Neural progenitor cell (in vitro differentiated cells): ENCODE measurements around the gene TEDDM1.

ENCODE experiments used
- EZH2 ChIP-seq: fragments of 200-600 bp; sonication (generic); IDR thresholded peaks from 2 replicates; pipeline ENCODE4 v1.6.1; 2017; ENCODE audit warnings: antibody characterized with exemption, mild to moderate bottlenecking, moderate library complexity
- TF ChIP-seq, protein P1 (sequence below): fragments of 200-600 bp; sonication (generic); IDR thresholded peaks from 2 replicates; pipeline ENCODE4 v1.5.1; 2017; ENCODE audit warnings: antibody characterized with exemption, mild to moderate bottlenecking

DNA sequence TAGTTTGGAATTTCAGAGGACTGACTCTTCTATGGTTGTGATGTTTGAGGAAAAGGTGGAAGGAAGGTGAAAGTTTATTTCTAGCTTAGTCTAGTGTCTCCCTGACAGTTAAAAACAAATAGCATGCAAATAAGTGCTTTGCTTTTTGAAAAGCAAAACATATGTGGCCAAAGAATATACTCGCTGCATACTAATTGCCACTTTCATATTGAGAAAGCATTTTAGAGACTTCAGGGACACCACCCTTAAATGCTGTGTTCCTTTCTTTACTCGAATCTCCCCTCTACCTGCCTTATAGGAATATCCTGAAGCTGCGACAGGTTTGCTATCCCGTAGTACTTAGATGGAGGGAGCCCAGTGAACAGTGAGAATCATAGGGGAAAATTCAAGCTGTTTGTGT, 32.1 kb downstream of the TEDDM1 start:
- TF ChIP-seq, protein P1, sequence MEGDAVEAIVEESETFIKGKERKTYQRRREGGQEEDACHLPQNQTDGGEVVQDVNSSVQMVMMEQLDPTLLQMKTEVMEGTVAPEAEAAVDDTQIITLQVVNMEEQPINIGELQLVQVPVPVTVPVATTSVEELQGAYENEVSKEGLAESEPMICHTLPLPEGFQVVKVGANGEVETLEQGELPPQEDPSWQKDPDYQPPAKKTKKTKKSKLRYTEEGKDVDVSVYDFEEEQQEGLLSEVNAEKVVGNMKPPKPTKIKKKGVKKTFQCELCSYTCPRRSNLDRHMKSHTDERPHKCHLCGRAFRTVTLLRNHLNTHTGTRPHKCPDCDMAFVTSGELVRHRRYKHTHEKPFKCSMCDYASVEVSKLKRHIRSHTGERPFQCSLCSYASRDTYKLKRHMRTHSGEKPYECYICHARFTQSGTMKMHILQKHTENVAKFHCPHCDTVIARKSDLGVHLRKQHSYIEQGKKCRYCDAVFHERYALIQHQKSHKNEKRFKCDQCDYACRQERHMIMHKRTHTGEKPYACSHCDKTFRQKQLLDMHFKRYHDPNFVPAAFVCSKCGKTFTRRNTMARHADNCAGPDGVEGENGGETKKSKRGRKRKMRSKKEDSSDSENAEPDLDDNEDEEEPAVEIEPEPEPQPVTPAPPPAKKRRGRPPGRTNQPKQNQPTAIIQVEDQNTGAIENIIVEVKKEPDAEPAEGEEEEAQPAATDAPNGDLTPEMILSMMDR: no peak
- TF ChIP-seq EZH2: no peak
